HepG2 (cell line): Measurements from ENCODE around the gene CACNA2D3. TPM values are rescaled to one million over a fixed set of nuclear protein-coding genes. Genes with fewer than 3 reads are reported as not detected.

Source experiments
- ATAC-seq: fragments of 200-7000 bp; cut with Tn5 transposase; 3 replicates; pipeline ENCODE4 v1.9.1; 2020; ENCODE audit warnings: mild to moderate bottlenecking, moderate library complexity
- BruUV-seq: library from RNA; stranded (reverse); fragments of 400-500 nt; replicated peaks from 2 replicates; lab custom pipeline; 2021; lab: Mats Ljungman, UMichigan
- CTCF ChIA-PET: fragments of 300-600 bp; formaldehyde crosslinking; extraction: SDS; loops from one replicate; lab custom pipeline; 2021; ENCODE audit warnings: low total read pairs, inconsistent platforms, low intra/inter-chr PET ratio; lab: Yijun Ruan, JAX
- POLR2A ChIA-PET: fragments of 350-600 bp; sonication (Branson Sonifier 250); formaldehyde crosslinking; loops from one replicate; lab custom pipeline; 2020; ENCODE audit warnings: antibody characterized with exemption, inconsistent platforms; lab: Yijun Ruan, JAX
- DNase-seq: peaks from one replicate; pipeline ENCODE4 v3.0.0-alpha.2; 2015; ENCODE audit warnings: low spot score
- FAIRE-seq: peaks from 3 replicates; lab custom pipeline; 2011; peaks lifted over from hg19 to GRCh38; lab: Jason Lieb, UNC
- H2AFZ ChIP-seq: one replicate; pipeline ENCODE4 v1.6.1; 2011; ENCODE audit warnings: low read length, inconsistent platforms
- H3K27ac ChIP-seq: fragments of 300-600 bp; 3 replicates; pipeline ENCODE4 v1.8.0; 2011; ENCODE audit warnings: mixed run types, mild to moderate bottlenecking, mixed read lengths, low read length, inconsistent platforms; ENCODE audit not compliant: insufficient read depth; ENCODE audit errors: extremely low read length
- H3K27me3 ChIP-seq, 2 experiments: fragments of 200-600 bp in 1 of 2; 2 replicates in 1 of 2; 3 replicates in 1 of 2; pipeline versions ENCODE4 v1.6.0 to v1.8.0; 2011; ENCODE audit warnings: low read length in 2 of 2, mild to moderate bottlenecking in 2 of 2, moderate library complexity in 2 of 2, inconsistent platforms in 1 of 2; ENCODE audit not compliant: insufficient read depth in 2 of 2, control insufficient read depth in 1 of 2
- H3K36me3 ChIP-seq, 2 experiments: fragments of 200-600 bp in 1 of 2; replicated peaks in 1 of 2; 2 replicates in 1 of 2; 3 replicates in 1 of 2; pipeline versions ENCODE4 v1.5.1 to v1.8.0; 2011; ENCODE audit warnings: low read length in 2 of 2, inconsistent platforms in 1 of 2; ENCODE audit not compliant: insufficient read depth in 2 of 2, control insufficient read depth in 1 of 2
- H3K4me1 ChIP-seq: 2 replicates; pipeline ENCODE4 v1.5.1; 2012; ENCODE audit warnings: low read length, inconsistent platforms; ENCODE audit not compliant: insufficient read depth
- H3K4me2 ChIP-seq: 2 replicates; pipeline ENCODE4 v1.6.0; 2011; ENCODE audit warnings: low read depth, low read length, inconsistent platforms
- H3K4me3 ChIP-seq, 3 experiments: fragments of 200-600 bp in 1 of 3; sonication (generic), shearing (Covaris generic) in 1 of 3; replicated peaks in 1 of 3; 2 replicates each; pipeline ENCODE4 v1.5.1; 2011 to 2016; ENCODE audit warnings: low read length in 3 of 3, inconsistent platforms in 2 of 3, low read depth in 2 of 3, mild to moderate bottlenecking in 2 of 3, control low read depth in 1 of 3, mixed read lengths in 1 of 3; ENCODE audit not compliant: insufficient read depth in 1 of 3
- H3K79me2 ChIP-seq: one replicate; pipeline ENCODE4 v1.6.1; 2011; ENCODE audit warnings: low read length, inconsistent platforms; ENCODE audit not compliant: insufficient read depth
- H3K9ac ChIP-seq: 2 replicates; pipeline ENCODE4 v1.6.0; 2011; ENCODE audit warnings: mild to moderate bottlenecking, low read depth, low read length, inconsistent platforms; ENCODE audit not compliant: insufficient read depth
- H3K9me3 ChIP-seq: 2 replicates; pipeline ENCODE4 v1.5.1; 2012; ENCODE audit warnings: mild to moderate bottlenecking, low read length
- H4K20me1 ChIP-seq: 2 replicates; pipeline ENCODE4 v1.6.0; 2011; ENCODE audit warnings: inconsistent platforms, mild to moderate bottlenecking, low read length, moderate library complexity; ENCODE audit not compliant: insufficient read depth
- CEBPB ChIP-seq: IDR thresholded peaks from 2 replicates; pipeline ENCODE4 v1.6.1; 2011; ENCODE audit warnings: low read depth, low read length, improper control_type of control experiment, borderline replicate concordance
- HOMEZ ChIP-seq: IDR thresholded peaks from 2 replicates; pipeline ENCODE4 v1.6.1; 2016; ENCODE audit warnings: low read depth
- PAX8 ChIP-seq: sonication (generic); formaldehyde crosslinking; IDR thresholded peaks from 2 replicates; pipeline ENCODE4 v1.8.0; 2022; ENCODE audit warnings: mild to moderate bottlenecking, missing genetic modification reagents, borderline replicate concordance
- RXRB ChIP-seq: IDR thresholded peaks from 2 replicates; pipeline ENCODE4 v1.6.1; 2016; ENCODE audit warnings: borderline replicate concordance, missing genetic modification reagents, missing compliant biosample characterization
- ZNF256 ChIP-seq: sonication (generic); formaldehyde crosslinking; conservative IDR thresholded peaks from 2 replicates; pipeline ENCODE4 v1.4.0; 2020; ENCODE audit warnings: missing genetic modification reagents
- WGBS: methylation state at CpG from one replicate; pipeline ENCODE4 v1.1.6; 2017; ENCODE audit warnings: low lambda C conversion rate; 5-methylcytosine and 5-hydroxymethylcytosine counted together
- in situ Hi-C: cut with HindIII; loops from 2 replicates; pipeline ENCODE4 v1.10.0; 2017; ENCODE audit warnings: low pct_unique_long_range_greater_than_20kb; ENCODE audit not compliant: extremely low pct_ligation_motif_present
- intact Hi-C: fragments of 100-400 bp; cut with micrococcal nuclease; formaldehyde crosslinking; loops from one replicate; pipeline ENCODE4 v1.10.0; 2022; ENCODE audit not compliant: unreplicated experiment
- polyA plus RNA-seq, 8 experiments: library from polyadenylated mRNA; depleted of rRNA in 3 of 8; stranded (reverse) in 7 of 8; unstranded in 1 of 8; fragments of >200 nt; fragmentation: Illumina TruSeq in 4 of 8; extraction: Trizol in 4 of 8; gene quantifications; 2 replicates each; pipeline versions ENCODE4 v1.2.1 to v1.2.3, GENCODE V29; 2011 to 2016; ENCODE audit warnings: low read depth in 4 of 8, missing spikeins in 1 of 8, mixed read lengths in 1 of 8; ENCODE audit not compliant: insufficient read depth in 1 of 8
- total RNA-seq, 5 experiments: library from RNA; depleted of rRNA; stranded (reverse); fragments of >200 nt; fragmentation: Illumina TruSeq; extraction: Trizol; gene quantifications; 2 replicates each; pipeline ENCODE4 v1.2.3, GENCODE V29; 2016; ENCODE audit warnings: low read depth in 1 of 5

The CACNA2D3 gene
- total and polyA plus RNA-seq, 2 of the 13 experiments (the other 11 are each of a cell fraction or from before 2014, with no cell fraction given): not detected

- H3K27me3 ChIP-seq: no peaks in the 10 kb centered on the region
- WGBS: 27% methylated on average over 5 of the region's 5 CpGs
- CTCF ChIA-PET: no interaction called here
- H3K36me3 ChIP-seq: no peaks in the 10 kb centered on the region
- H3K9ac ChIP-seq: no peak overlapping the region
- BruUV-seq: no TSS peak
- POLR2A ChIA-PET: no interaction called here
- H2AFZ ChIP-seq: no peak overlapping the region
- in situ Hi-C loops (no loop called here), intact Hi-C loops (no loop called here)
- no peaks in the 10 kb centered on the region for H3K4me1 ChIP-seq
- H3K4me3 ChIP-seq: no peak overlapping the region
- H3K4me2 ChIP-seq: no peak overlapping the region
- no peaks in the 10 kb centered on the region for H3K9me3 ChIP-seq
- DNase-seq (no peak), FAIRE-seq (no peak), ATAC-seq (no peak)
- H3K79me2 ChIP-seq: no peaks in the 10 kb centered on the region
- no peaks in the 10 kb centered on the region for H4K20me1 ChIP-seq
- H3K27ac ChIP-seq: no peak overlapping the region
- TF ChIP-seq CEBPB: peak; percentile 30; the same call in 1 of the 2 replicates
- TF ChIP-seq RXRB: no peak
Observed at GRCh38 chr3:55118451-55118850, 996.1 kb downstream of the CACNA2D3 start.

GRCh38 chr3:55119268-55119667, 996.9 kb downstream of the CACNA2D3 start:
- Histone ChIP-seq H3K27ac (no peak overlapping the region), H3K4me2 (no peak overlapping the region), H4K20me1 (no peaks in the 10 kb centered on the region), H3K27me3 (no peaks in the 10 kb centered on the region; a peak in 1 of 5 replicates), H3K4me1 (no peaks in the 10 kb centered on the region), H3K36me3 (no peaks in the 10 kb centered on the region), H3K79me2 (no peaks in the 10 kb centered on the region), H3K4me3 (no peak overlapping the region), H3K9ac (no peak overlapping the region), H2AFZ (no peak overlapping the region), H3K9me3 (no peaks in the 10 kb centered on the region)
- FAIRE-seq (no peak), ATAC-seq (no peak), DNase-seq (no peak)
- intact Hi-C loops (no loop called here), in situ Hi-C loops (no loop called here)
- CTCF ChIA-PET: no interaction called here
- no peak for TF ChIP-seq PAX8 (CRISPR knock-in tag)
- TF ChIP-seq ZNF256 (CRISPR knock-in tag): no peak
- no peak for TF ChIP-seq HOMEZ (CRISPR knock-in tag)
- 10% methylated on average over 3 of the region's 4 CpGs for WGBS
- POLR2A ChIA-PET: no interaction called here
- BruUV-seq: no TSS peak
